H1 (cell line): ENCODE data around the gene RTP2. TPM values are rescaled to one million over a fixed set of nuclear protein-coding genes. Genes with fewer than 3 reads are reported as not detected.
A peak's percentile ranks its signal among the peaks of the same experiment; 100 is the strongest.

Source experiments
- CTCF ChIA-PET: fragments of 300-600 bp; sonication (Branson Sonifier 250); formaldehyde crosslinking; loops from one replicate; lab custom pipeline; 2021; ENCODE audit not compliant: partially characterized antibody; lab: Charles Lee
- POLR2A ChIA-PET: fragments of 300-600 bp; sonication (Branson Sonifier 250); formaldehyde crosslinking; loops from one replicate; lab custom pipeline; 2021; ENCODE audit warnings: inconsistent platforms; ENCODE audit not compliant: partially characterized antibody; lab: Charles Lee
- DNase-seq, 2 experiments: peaks; one replicate each; pipeline versions ENCODE4 v3.0.0 to v3.0.0-alpha.2; 2010 to 2022; ENCODE audit warnings: low spot score in 2 of 2, low read depth in 1 of 2, mixed read lengths in 1 of 2
- FAIRE-seq: peaks from 2 replicates; lab custom pipeline; 2011; peaks lifted over from hg19 to GRCh38; lab: Jason Lieb, UNC
- H2AFZ ChIP-seq: 2 replicates; pipeline ENCODE4 v1.8.1; 2012; ENCODE audit warnings: low read length, inconsistent platforms
- H2AK5ac ChIP-seq: 2 replicates; pipeline ENCODE4 v1.6.1; 2013; ENCODE audit warnings: low read depth, low read length
- H2BK120ac ChIP-seq: replicated peaks from 2 replicates; pipeline ENCODE3; 2013; ENCODE audit warnings: low read depth, low read length, inconsistent platforms
- H2BK12ac ChIP-seq: 2 replicates; pipeline ENCODE4 v1.6.1; 2013; ENCODE audit warnings: low read depth, low read length
- H2BK15ac ChIP-seq: 2 replicates; pipeline ENCODE4 v1.6.1; 2013; ENCODE audit warnings: low read length
- H2BK20ac ChIP-seq: 2 replicates; pipeline ENCODE4 v1.6.1; 2013; ENCODE audit warnings: low read length
- H2BK5ac ChIP-seq: 2 replicates; pipeline ENCODE4 v1.6.1; 2013; ENCODE audit warnings: low read depth, low read length
- H3K14ac ChIP-seq: 2 replicates; pipeline ENCODE4 v1.6.1; 2013; ENCODE audit warnings: inconsistent platforms; ENCODE audit not compliant: insufficient read length
- H3K18ac ChIP-seq: 2 replicates; pipeline ENCODE4 v1.6.1; 2013; ENCODE audit warnings: low read length; ENCODE audit errors: extremely low read depth
- H3K23ac ChIP-seq: 2 replicates; pipeline ENCODE4 v1.6.1; 2013; ENCODE audit warnings: inconsistent platforms; ENCODE audit not compliant: insufficient read length
- H3K23me2 ChIP-seq: 2 replicates; pipeline ENCODE4 v1.6.1; 2013; ENCODE audit warnings: low read depth, low read length
- H3K27ac ChIP-seq: 2 replicates; pipeline ENCODE4 v1.6.1; 2011; ENCODE audit warnings: low read depth, low read length, inconsistent platforms
- H3K27me3 ChIP-seq, 4 experiments: replicated peaks in 1 of 4; 1 replicate in 1 of 4; 2 replicates in 3 of 4; pipeline versions ENCODE4 v1.6.1 to v1.8.1; 2011 to 2013; ENCODE audit warnings: low read length in 3 of 4, mild to moderate bottlenecking in 3 of 4, inconsistent platforms in 2 of 4, mixed read lengths in 2 of 4, moderate library complexity in 1 of 4; ENCODE audit not compliant: control insufficient read depth in 3 of 4, insufficient read depth in 3 of 4; ENCODE audit errors: extremely low read depth in 1 of 4
- H3K36me3 ChIP-seq, 4 experiments: 2 replicates each; pipeline versions ENCODE4 v1.6.1 to v1.8.1; 2011 to 2013; ENCODE audit warnings: mild to moderate bottlenecking in 4 of 4, low read length in 3 of 4, moderate library complexity in 2 of 4, control low read depth in 1 of 4, inconsistent platforms in 1 of 4; ENCODE audit not compliant: insufficient read depth in 4 of 4, control insufficient read depth in 2 of 4
- H3K4ac ChIP-seq: replicated peaks from 2 replicates; pipeline ENCODE3; 2013; ENCODE audit warnings: low read length, low read depth, mixed read lengths, inconsistent platforms; ENCODE audit not compliant: insufficient read length
- H3K4me1 ChIP-seq, 4 experiments: replicated peaks in 1 of 4; 1 replicate in 1 of 4; 2 replicates in 3 of 4; pipeline versions ENCODE4 v1.6.1 to v1.8.1; 2011 to 2013; ENCODE audit warnings: low read length in 3 of 4, inconsistent platforms in 2 of 4, mixed read lengths in 1 of 4; ENCODE audit not compliant: insufficient read depth in 4 of 4, control insufficient read depth in 3 of 4
- H3K4me2 ChIP-seq, 2 experiments: 2 replicates each; pipeline versions ENCODE4 v1.6.1 to v1.8.1; 2011 to 2013; ENCODE audit warnings: low read depth in 2 of 2, low read length in 2 of 2, control low read depth in 1 of 2, inconsistent platforms in 1 of 2, mild to moderate bottlenecking in 1 of 2; ENCODE audit not compliant: insufficient read depth in 1 of 2
- H3K4me3 ChIP-seq, 4 experiments: fragments of 200-600, 300-600 bp in 1 of 4; sonication (generic), shearing (Covaris generic), sonication (Bioruptor Twin) in 1 of 4; 2 replicates each; pipeline versions ENCODE4 v1.5.1 to v1.8.1; 2011 to 2016; ENCODE audit warnings: low read length in 4 of 4, low read depth in 3 of 4, control low read depth in 2 of 4, inconsistent platforms in 2 of 4, mild to moderate bottlenecking in 2 of 4, mixed read lengths in 1 of 4, moderate library complexity in 1 of 4; ENCODE audit not compliant: insufficient read depth in 2 of 4; ENCODE audit errors: extremely low read depth in 1 of 4
- H3K56ac ChIP-seq: replicated peaks from 2 replicates; pipeline ENCODE3; 2013; ENCODE audit warnings: low read depth, mild to moderate bottlenecking, mixed read lengths, low read length, inconsistent platforms; ENCODE audit not compliant: insufficient read length
- H3K79me1 ChIP-seq: 2 replicates; pipeline ENCODE4 v1.6.1; 2013; ENCODE audit warnings: low read depth, low read length, control low read depth
- H3K79me2 ChIP-seq, 2 experiments: 2 replicates each; pipeline versions ENCODE4 v1.6.1 to v1.8.1; 2012 to 2013; ENCODE audit warnings: low read length in 2 of 2, mild to moderate bottlenecking in 2 of 2, inconsistent platforms in 1 of 2; ENCODE audit not compliant: insufficient read depth in 2 of 2, control insufficient read depth in 1 of 2
- H3K9ac ChIP-seq, 4 experiments: replicated peaks in 1 of 4; 1 replicate in 1 of 4; 2 replicates in 3 of 4; pipeline versions ENCODE4 v1.6.1 to v1.8.1; 2011 to 2013; ENCODE audit warnings: low read depth in 3 of 4, low read length in 3 of 4, control low read depth in 2 of 4, mild to moderate bottlenecking in 2 of 4, moderate library complexity in 2 of 4, inconsistent platforms in 1 of 4; ENCODE audit errors: extremely low read depth in 1 of 4
- H3K9me3 ChIP-seq, 2 experiments: 2 replicates each; pipeline versions ENCODE4 v1.6.1 to v1.8.1; 2012 to 2013; ENCODE audit warnings: mild to moderate bottlenecking in 2 of 2, moderate library complexity in 2 of 2, control low read depth in 1 of 2, inconsistent platforms in 1 of 2, low read depth in 1 of 2, low read length in 1 of 2, mixed read lengths in 1 of 2; ENCODE audit not compliant: insufficient read depth in 2 of 2
- H4K20me1 ChIP-seq, 2 experiments: replicated peaks in 1 of 2; 2 replicates each; pipeline versions ENCODE3 to v1.8.1; 2011 to 2013; ENCODE audit warnings: inconsistent platforms in 2 of 2, low read length in 2 of 2, mild to moderate bottlenecking in 1 of 2; ENCODE audit not compliant: insufficient read depth in 2 of 2, control insufficient read depth in 1 of 2
- H4K5ac ChIP-seq: 2 replicates; pipeline ENCODE4 v1.6.1; 2013; ENCODE audit warnings: low read length, low read depth, mixed read lengths, inconsistent platforms; ENCODE audit not compliant: insufficient read length
- H4K8ac ChIP-seq: 2 replicates; pipeline ENCODE4 v1.8.0; 2013; ENCODE audit warnings: mild to moderate bottlenecking, moderate library complexity, low read length, inconsistent platforms; ENCODE audit not compliant: insufficient read depth; ENCODE audit errors: extremely low read depth
- H4K91ac ChIP-seq: replicated peaks from 2 replicates; pipeline ENCODE3; 2013; ENCODE audit warnings: low read length, mixed read lengths, inconsistent platforms; ENCODE audit not compliant: insufficient read length
- ASH2L ChIP-seq: fragments of 200-600, 300-600 bp; sonication (generic); IDR thresholded peaks from one replicate; pipeline ENCODE4 v1.7.1; 2017; ENCODE audit warnings: low read length
- ATF2 ChIP-seq: IDR thresholded peaks from 2 replicates; pipeline ENCODE4 v1.6.1; 2012; ENCODE audit warnings: low read length, inconsistent platforms
- NRF1 ChIP-seq: IDR thresholded peaks from 2 replicates; pipeline ENCODE4 v1.6.1; 2011; ENCODE audit warnings: mild to moderate bottlenecking, low read depth, low read length, improper control_type of control experiment
- TCF12 ChIP-seq: IDR thresholded peaks from 2 replicates; pipeline ENCODE4 v1.6.1; 2011; ENCODE audit warnings: low read depth, mild to moderate bottlenecking, low read length
- WGBS, 2 experiments: shearing (Covaris generic) in 1 of 2; methylation state at CpG; one replicate each; pipeline versions ENCODE4 v1.1.6 to v1.1.7; 2013 to 2015; ENCODE audit warnings: low lambda C conversion rate in 2 of 2, mixed read lengths in 2 of 2, inconsistent platforms in 1 of 2, low coverage in 1 of 2, missing lambda C conversion rate in 1 of 2; ENCODE audit not compliant: insufficient replicate concordance in 2 of 2, insufficient coverage in 1 of 2, insufficient read length in 1 of 2; ENCODE audit errors: extremely low coverage in 1 of 2, missing lambda C conversion rate in 1 of 2; 5-methylcytosine and 5-hydroxymethylcytosine counted together
- polyA plus RNA-seq, 7 experiments: library from polyadenylated mRNA; depleted of rRNA in 3 of 7; stranded (reverse) in 5 of 7; unstranded in 2 of 7; fragments of >200 nt in 5 of 7; fragments of 200-250 nt in 2 of 7; gene quantifications; 1 replicate in 5 of 7; 2 replicates in 1 of 7; 4 replicates in 1 of 7; pipeline versions ENCODE4 v1.2.1 to v1.2.3, GENCODE V29; 2011 to 2013; ENCODE audit warnings: missing spikeins in 2 of 7, mixed read lengths in 2 of 7
- total RNA-seq: library from RNA; stranded (reverse); fragmentation: NEBNext Ultra II Directional; extraction: Animal tissue kit (Norgen Biotek cat#: 25700); gene quantifications from 2 replicates; pipeline ENCODE4 v1.2.1, GENCODE V29; 2021

The RTP2 gene
- total and polyA plus RNA-seq, 2 of the 8 experiments (the other 6 are each of a cell fraction or from before 2014, with no cell fraction given): not detected

GRCh38 chr3:187737006-187737367, 34.6 kb upstream of the RTP2 start:
- H4K8ac ChIP-seq: no peak overlapping the region
- no peak overlapping the region for H3K56ac ChIP-seq
- POLR2A ChIA-PET: interaction anchor here (1.1 kb wide), 1 partner anchor 27 kb away, joined by 3 read pairs; no protein-coding TSS in a partner anchor
- H2AFZ ChIP-seq: no peak overlapping the region
- H3K9ac ChIP-seq: no peak overlapping the region
- no peak for FAIRE-seq
- no peak overlapping the region for H4K5ac ChIP-seq
- H2AK5ac ChIP-seq: no peak overlapping the region
- peaks cover 0 to 13% (median 7%) of the 10 kb centered on the region in 4 experiments; a peak in 3 of 7 replicates for H3K27me3 ChIP-seq
- no peak overlapping the region for H2BK20ac ChIP-seq
- CTCF ChIA-PET: interaction anchor here (0.6 to 6.4 kb wide), 6 partner anchors 19 to 1217 kb away, joined by 3 to 107 read pairs (median 4); no protein-coding TSS in a partner anchor
- H3K27ac ChIP-seq: no peak overlapping the region
- peaks cover 0 to 4% (median 2%) of the 10 kb centered on the region in 4 experiments; a peak in 4 of 8 replicates for H3K36me3 ChIP-seq
- no peak overlapping the region for H3K4ac ChIP-seq
- no peak for DNase-seq
- H2BK120ac ChIP-seq: no peak overlapping the region
- H3K9me3 ChIP-seq: no peaks in the 10 kb centered on the region
- H3K23ac ChIP-seq: no peak overlapping the region
- peak overlapping the region; percentile 53 to 89 (median 83) for H3K4me3 ChIP-seq
- no peaks in the 10 kb centered on the region for H3K79me1 ChIP-seq
- no peak overlapping the region for H2BK5ac ChIP-seq
- H2BK12ac ChIP-seq: 0 out of 2 replicates have a peak overlapping the region, but pooled peaks have one; percentile 5
- peak overlapping the region; percentile 90 to 94 for H3K4me2 ChIP-seq
- TF ChIP-seq NRF1: no peak
- no peak for TF ChIP-seq ATF2
- no peak for TF ChIP-seq TCF12
- no peak for TF ChIP-seq ASH2L
- no peak overlapping the region for H2BK15ac ChIP-seq
- WGBS, 2 experiments: 37% methylated on average over 3 of the region's 4 CpGs; no CpG with 5 or more reads in 1 of the 2 experiments
- no peak overlapping the region for H3K14ac ChIP-seq
- H4K91ac ChIP-seq: no peak overlapping the region
- peaks cover 27% of the 10 kb centered on the region for H3K23me2 ChIP-seq
- H4K20me1 ChIP-seq: no peaks in the 10 kb centered on the region
- H3K18ac ChIP-seq: peak overlapping the region; percentile 10; the same call in 1 of the 2 replicates
- no peaks in the 10 kb centered on the region for H3K79me2 ChIP-seq
- H3K4me1 ChIP-seq: peaks cover 0 to 19% (median 6%) of the 10 kb centered on the region in 4 experiments; a peak in 5 of 7 replicates
